ENCODE results near the gene ABCB8. TPM values are rescaled to one million over a fixed set of nuclear protein-coding genes. Genes with fewer than 3 reads are reported as not detected.

ABCB8 gene
- total and polyA plus RNA-seq, 9 of the 15 experiments (the other 6 are each of a cell fraction or from before 2014, with no cell fraction given): 7.6 to 106 (median 36.3) TPM

DNA sequence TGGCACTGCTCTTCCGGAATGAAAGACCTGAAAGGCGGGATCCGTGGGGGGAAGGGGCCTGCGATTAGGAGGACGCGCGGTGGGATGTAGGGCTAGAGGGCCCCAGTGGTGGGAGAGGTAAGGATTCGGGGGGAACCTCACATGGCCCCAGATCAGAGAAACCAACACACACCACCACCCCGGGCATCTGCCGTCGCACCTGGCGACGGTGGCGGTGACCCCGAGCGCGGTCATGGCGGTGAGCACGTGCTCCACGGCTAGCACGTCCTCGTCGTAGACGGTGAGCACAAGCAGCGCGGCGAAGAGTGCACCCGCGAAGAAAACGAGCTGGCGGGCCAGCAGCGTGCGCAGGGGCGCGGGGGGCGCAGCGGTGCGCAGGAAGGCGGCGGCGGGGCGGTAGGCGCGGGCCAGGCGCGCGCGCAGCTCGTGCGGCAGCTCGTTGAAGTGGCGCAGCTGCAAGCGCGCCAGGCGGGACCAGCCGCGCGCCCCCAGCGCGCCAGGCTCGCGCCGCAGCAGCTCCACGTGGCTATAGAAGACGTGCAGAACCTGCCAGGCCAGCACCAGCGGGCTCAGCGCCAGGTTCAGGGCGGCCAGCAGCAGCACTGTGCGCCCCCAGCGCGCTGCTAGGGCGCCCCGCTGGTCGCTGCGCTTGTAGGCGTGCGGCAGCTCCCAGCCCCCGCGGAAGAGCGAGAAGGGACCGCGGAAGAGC, 9.7 kb upstream of the ABCB8 start (continued):
- TF ChIP-seq, protein P1, sequence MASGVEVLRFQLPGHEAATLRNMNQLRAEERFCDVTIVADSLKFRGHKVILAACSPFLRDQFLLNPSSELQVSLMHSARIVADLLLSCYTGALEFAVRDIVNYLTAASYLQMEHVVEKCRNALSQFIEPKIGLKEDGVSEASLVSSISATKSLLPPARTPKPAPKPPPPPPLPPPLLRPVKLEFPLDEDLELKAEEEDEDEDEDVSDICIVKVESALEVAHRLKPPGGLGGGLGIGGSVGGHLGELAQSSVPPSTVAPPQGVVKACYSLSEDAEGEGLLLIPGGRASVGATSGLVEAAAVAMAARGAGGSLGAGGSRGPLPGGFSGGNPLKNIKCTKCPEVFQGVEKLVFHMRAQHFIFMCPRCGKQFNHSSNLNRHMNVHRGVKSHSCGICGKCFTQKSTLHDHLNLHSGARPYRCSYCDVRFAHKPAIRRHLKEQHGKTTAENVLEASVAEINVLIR (CRISPR knock-in tag; IDR thresholded peaks at IDR 0.05): no peak
- TF ChIP-seq, protein P2, sequence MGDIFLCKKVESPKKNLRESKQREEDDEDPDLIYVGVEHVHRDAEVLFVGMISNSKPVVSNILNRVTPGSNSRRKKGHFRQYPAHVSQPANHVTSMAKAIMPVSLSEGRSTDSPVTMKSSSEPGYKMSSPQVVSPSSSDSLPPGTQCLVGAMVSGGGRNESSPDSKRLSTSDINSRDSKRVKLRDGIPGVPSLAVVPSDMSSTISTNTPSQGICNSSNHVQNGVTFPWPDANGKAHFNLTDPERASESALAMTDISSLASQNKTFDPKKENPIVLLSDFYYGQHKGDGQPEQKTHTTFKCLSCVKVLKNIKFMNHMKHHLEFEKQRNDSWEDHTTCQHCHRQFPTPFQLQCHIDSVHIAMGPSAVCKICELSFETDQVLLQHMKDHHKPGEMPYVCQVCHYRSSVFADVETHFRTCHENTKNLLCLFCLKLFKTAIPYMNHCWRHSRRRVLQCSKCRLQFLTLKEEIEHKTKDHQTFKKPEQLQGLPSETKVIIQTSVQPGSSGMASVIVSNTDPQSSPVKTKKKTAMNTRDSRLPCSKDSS (IDR thresholded peaks at IDR 0.05; ENCODE audit: low read depth, partially characterized antibody): no peak
- TF ChIP-seq MAZ (CRISPR knock-in tag; conservative IDR thresholded peaks at IDR 0.05 in 1 of 2, IDR thresholded peaks at IDR 0.05 in 1 of 2) (0 out of 4 replicates have a peak, but pooled peaks of 1 of the 2 experiments have one; percentile 7), HNRNPL (IDR thresholded peaks at IDR 0.05; ENCODE audit: low read depth, low read length) (peak; percentile 40; the same call in 1 of the 2 replicates), ZC3H4 (CRISPR knock-in tag; IDR thresholded peaks at IDR 0.05; ENCODE audit: borderline replicate concordance) (0 out of 2 replicates have a peak, but pooled peaks have one; percentile 40), CREB1 (IDR thresholded peaks at IDR 0.05) (no peak), CREB1 (CRISPR knock-in tag; IDR thresholded peaks at IDR 0.05) (0 out of 2 replicates have a peak, but pooled peaks have one; percentile 12), ERF (CRISPR knock-in tag; IDR thresholded peaks at IDR 0.05) (peak; percentile 17; the same call in 1 of the 2 replicates), MECOM (CRISPR knock-in tag; IDR thresholded peaks at IDR 0.05) (no peak), KLF1 (tag; IDR thresholded peaks at IDR 0.05) (no peak), TEAD2 (tag; IDR thresholded peaks at IDR 0.05) (no peak), PURB (CRISPR knock-in tag; IDR thresholded peaks at IDR 0.05; ENCODE audit: low read depth) (no peak), CBFA2T2 (conservative IDR thresholded peaks at IDR 0.05) (no peak), BRF1 (IDR thresholded peaks at IDR 0.05; ENCODE audit: borderline replicate concordance, extremely low read depth, insufficient read length) (no peak), NR3C1 (CRISPR knock-in tag; IDR thresholded peaks at IDR 0.05) (peak; percentile 32; the same call in 1 of the 2 replicates), ZNF253 (CRISPR knock-in tag; conservative IDR thresholded peaks at IDR 0.05) (no peak)
- TF ChIP-seq, protein P3, sequence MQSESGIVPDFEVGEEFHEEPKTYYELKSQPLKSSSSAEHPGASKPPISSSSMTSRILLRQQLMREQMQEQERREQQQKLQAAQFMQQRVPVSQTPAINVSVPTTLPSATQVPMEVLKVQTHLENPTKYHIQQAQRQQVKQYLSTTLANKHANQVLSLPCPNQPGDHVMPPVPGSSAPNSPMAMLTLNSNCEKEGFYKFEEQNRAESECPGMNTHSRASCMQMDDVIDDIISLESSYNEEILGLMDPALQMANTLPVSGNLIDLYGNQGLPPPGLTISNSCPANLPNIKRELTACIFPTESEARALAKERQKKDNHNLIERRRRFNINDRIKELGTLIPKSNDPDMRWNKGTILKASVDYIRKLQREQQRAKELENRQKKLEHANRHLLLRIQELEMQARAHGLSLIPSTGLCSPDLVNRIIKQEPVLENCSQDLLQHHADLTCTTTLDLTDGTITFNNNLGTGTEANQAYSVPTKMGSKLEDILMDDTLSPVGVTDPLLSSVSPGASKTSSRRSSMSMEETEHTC (IDR thresholded peaks at IDR 0.05): no peak
- TF ChIP-seq, protein P4, sequence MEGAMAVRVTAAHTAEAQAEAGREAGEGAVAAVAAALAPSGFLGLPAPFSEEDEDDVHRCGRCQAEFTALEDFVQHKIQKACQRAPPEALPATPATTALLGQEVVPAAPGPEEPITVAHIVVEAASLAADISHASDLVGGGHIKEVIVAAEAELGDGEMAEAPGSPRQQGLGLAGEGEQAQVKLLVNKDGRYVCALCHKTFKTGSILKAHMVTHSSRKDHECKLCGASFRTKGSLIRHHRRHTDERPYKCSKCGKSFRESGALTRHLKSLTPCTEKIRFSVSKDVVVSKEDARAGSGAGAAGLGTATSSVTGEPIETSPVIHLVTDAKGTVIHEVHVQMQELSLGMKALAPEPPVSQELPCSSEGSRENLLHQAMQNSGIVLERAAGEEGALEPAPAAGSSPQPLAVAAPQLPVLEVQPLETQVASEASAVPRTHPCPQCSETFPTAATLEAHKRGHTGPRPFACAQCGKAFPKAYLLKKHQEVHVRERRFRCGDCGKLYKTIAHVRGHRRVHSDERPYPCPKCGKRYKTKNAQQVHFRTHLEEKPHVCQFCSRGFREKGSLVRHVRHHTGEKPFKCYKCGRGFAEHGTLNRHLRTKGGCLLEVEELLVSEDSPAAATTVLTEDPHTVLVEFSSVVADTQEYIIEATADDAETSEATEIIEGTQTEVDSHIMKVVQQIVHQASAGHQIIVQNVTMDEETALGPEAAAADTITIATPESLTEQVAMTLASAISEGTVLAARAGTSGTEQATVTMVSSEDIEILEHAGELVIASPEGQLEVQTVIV (CRISPR knock-in tag; IDR thresholded peaks at IDR 0.05; ENCODE audit: borderline replicate concordance): no peak
- TF ChIP-seq, protein P5, sequence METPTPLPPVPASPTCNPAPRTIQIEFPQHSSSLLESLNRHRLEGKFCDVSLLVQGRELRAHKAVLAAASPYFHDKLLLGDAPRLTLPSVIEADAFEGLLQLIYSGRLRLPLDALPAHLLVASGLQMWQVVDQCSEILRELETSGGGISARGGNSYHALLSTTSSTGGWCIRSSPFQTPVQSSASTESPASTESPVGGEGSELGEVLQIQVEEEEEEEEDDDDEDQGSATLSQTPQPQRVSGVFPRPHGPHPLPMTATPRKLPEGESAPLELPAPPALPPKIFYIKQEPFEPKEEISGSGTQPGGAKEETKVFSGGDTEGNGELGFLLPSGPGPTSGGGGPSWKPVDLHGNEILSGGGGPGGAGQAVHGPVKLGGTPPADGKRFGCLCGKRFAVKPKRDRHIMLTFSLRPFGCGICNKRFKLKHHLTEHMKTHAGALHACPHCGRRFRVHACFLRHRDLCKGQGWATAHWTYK (CRISPR knock-in tag; IDR thresholded peaks at IDR 0.05): no peak

All from K562 (cell line).